ENCODE data around the gene KRT8.

The KRT8 gene

GRCh38 chr12:52925717-52926595, 21.1 kb upstream of the KRT8 start:
- no peak for DNase-seq (ENCODE audit: low read depth)

- no peak for DNase-seq (ENCODE audit: low read depth)
Measured at GRCh38 chr12:52924764-52925716, 20.2 kb upstream of the KRT8 start.

GRCh38 chr12:52921488-52922165, 16.8 kb upstream of the KRT8 start:
- no peak for DNase-seq (ENCODE audit: low read depth)

- no peak for DNase-seq (ENCODE audit: low read depth)
Measured at GRCh38 chr12:52920937-52921336, 16.1 kb upstream of the KRT8 start.

GRCh38 chr12:52918784-52919183, 13.9 kb upstream of the KRT8 start:
- DNase-seq (ENCODE audit: low read depth): no peak

- no peak for DNase-seq (ENCODE audit: low read depth)
Measured at GRCh38 chr12:52918351-52918750, 13.5 kb upstream of the KRT8 start.

GRCh38 chr12:52917800-52918199, 12.9 kb upstream of the KRT8 start:
- DNase-seq (ENCODE audit: low read depth): no peak

GRCh38 chr12:52916216-52916615, 11.3 kb upstream of the KRT8 start:
- no peak for DNase-seq (ENCODE audit: low read depth)

GRCh38 chr12:52915637-52916036, 10.8 kb upstream of the KRT8 start:
- DNase-seq (ENCODE audit: low read depth): no peak

GRCh38 chr12:52914576-52915121, 9.8 kb upstream of the KRT8 start:
- no peak for DNase-seq (ENCODE audit: low read depth)

GRCh38 chr12:52913431-52913821, 8.6 kb upstream of the KRT8 start:
- DNase-seq (ENCODE audit: low read depth): no peak

GRCh38 chr12:52912711-52913430, 8.0 kb upstream of the KRT8 start:
- DNase-seq (ENCODE audit: low read depth): no peak

- no peak for DNase-seq (ENCODE audit: low read depth)
Measured at GRCh38 chr12:52910248-52910883, 5.5 kb upstream of the KRT8 start.

GRCh38 chr12:52909796-52910195, 4.9 kb upstream of the KRT8 start:
- no peak for DNase-seq (ENCODE audit: low read depth)

- DNase-seq (ENCODE audit: low read depth): no peak
Measured at GRCh38 chr12:52909331-52909730, 4.5 kb upstream of the KRT8 start.

GRCh38 chr12:52907092-52907810, 2.4 kb upstream of the KRT8 start:
- no peak for DNase-seq (ENCODE audit: low read depth)

- no peak for DNase-seq (ENCODE audit: low read depth)
Measured at GRCh38 chr12:52906191-52906601, 1.3 kb upstream of the KRT8 start.

- DNase-seq (ENCODE audit: low read depth): no peak
Measured at GRCh38 chr12:52903855-52904508, 894 bp downstream of the KRT8 start.

- peak; percentile 12 for DNase-seq (ENCODE audit: low read depth)
Measured at GRCh38 chr12:52903285-52903854, 1.5 kb downstream of the KRT8 start.

Data from activated T-helper 9 cell treated with anti-CD3 and anti-CD28 coated beads, Interleukin-2, amount 50 U/mL, for 16 hours (primary cell).